Measurements from ENCODE around the gene TSHR. TPM values are rescaled to one million over a fixed set of nuclear protein-coding genes. Genes with fewer than 3 reads are reported as not detected.
"Not testable (repeated sequence)": the region's sequence is repeated elsewhere in the genome, so short reads cannot be mapped to it uniquely, and the experiment has no call there.

The TSHR gene
- total RNA-seq, 2 experiments from 2014 or later: 0.82 to 1.0 TPM

GRCh38 chr14:81110186-81110585, 154.8 kb downstream of the TSHR start:
- Mint-ChIP-seq H3K27me3 (peaks cover 2% of the 10 kb centered on the region), H3K4me1 (no peaks in the 10 kb centered on the region), H3K27ac (no peak overlapping the region), H3K36me3 (ENCODE audit: low read depth) (no peaks in the 10 kb centered on the region), H3K9me3 (no peaks in the 10 kb centered on the region), H3K4me3 (no peak overlapping the region)
- POLR2A ChIA-PET: no interaction called here
- DNase-seq: no peak
- CTCF ChIA-PET: no interaction called here

GRCh38 chr14:81113176-81113575, 157.8 kb downstream of the TSHR start:
- DNase-seq: no peak
- H3K27ac Mint-ChIP-seq: no peak overlapping the region
- H3K4me3 Mint-ChIP-seq: no peak overlapping the region
- H3K9me3 Mint-ChIP-seq: no peaks in the 10 kb centered on the region
- H3K4me1 Mint-ChIP-seq: no peaks in the 10 kb centered on the region
- no peaks in the 10 kb centered on the region for H3K36me3 Mint-ChIP-seq (ENCODE audit: low read depth)
- ChIA-PET CTCF (no interaction called here), POLR2A (no interaction called here)
- H3K27me3 Mint-ChIP-seq: peaks cover 2% of the 10 kb centered on the region

- H3K36me3 Mint-ChIP-seq (ENCODE audit: low read depth); H3K27ac Mint-ChIP-seq; H3K27me3 Mint-ChIP-seq; H3K4me1 Mint-ChIP-seq; DNase-seq; POLR2A ChIA-PET; H3K9me3 Mint-ChIP-seq; CTCF ChIA-PET; H3K4me3 Mint-ChIP-seq: not testable (repeated sequence)
Measured at GRCh38 chr14:81113945-81114820, 158.8 kb downstream of the TSHR start.

DNA sequence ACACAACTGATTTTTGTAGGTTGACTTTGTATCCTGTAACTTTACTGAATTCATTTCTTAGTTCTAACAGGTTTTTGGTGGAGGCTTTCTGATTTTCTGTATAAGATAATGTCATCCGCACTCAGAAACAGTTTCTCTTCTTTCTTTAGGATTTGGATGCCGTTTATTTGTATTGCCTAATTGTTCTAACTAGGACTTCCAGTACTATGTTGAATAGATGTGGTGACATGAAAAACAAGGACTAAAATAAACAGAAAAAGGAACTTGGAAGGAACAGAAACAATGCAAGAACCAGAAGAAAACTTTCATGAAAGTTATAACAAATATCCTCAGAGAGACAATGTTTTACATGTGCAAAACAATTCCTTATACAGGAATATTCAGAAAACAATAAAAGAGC, 165.1 kb downstream of the TSHR start:
- Mint-ChIP-seq H3K4me1 (peaks cover 7% of the 10 kb centered on the region), H3K27ac (no peak overlapping the region), H3K4me3 (no peak overlapping the region), H3K9me3 (no peaks in the 10 kb centered on the region), H3K27me3 (no peaks in the 10 kb centered on the region), H3K36me3 (ENCODE audit: low read depth) (peaks cover 2% of the 10 kb centered on the region)
- POLR2A ChIA-PET: no interaction called here
- CTCF ChIA-PET: no interaction called here
- no peak for DNase-seq

DNA sequence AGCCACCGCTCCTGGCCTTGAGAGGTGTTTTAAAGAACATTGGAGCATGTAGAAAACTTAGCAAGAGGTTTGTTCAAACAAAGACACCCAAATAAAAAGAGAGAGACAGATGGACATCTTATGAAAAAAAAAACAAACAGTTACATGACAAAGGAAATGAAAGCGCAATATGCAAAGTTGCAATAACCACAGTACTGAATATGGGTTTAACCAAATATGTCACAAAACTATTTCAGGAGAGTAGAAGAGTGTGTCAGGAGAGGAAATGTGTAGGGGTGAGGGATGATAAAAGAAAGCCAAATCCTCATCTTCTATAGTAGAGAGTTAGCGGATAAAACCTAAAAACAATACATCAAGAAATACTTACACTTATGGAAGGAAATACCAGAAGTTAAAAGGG, 166.9 kb downstream of the TSHR start:
- ChIA-PET CTCF (no interaction called here), POLR2A (no interaction called here)
- H3K9me3 Mint-ChIP-seq: no peaks in the 10 kb centered on the region
- H3K27me3 Mint-ChIP-seq: peaks cover 1% of the 10 kb centered on the region
- no peak for DNase-seq
- no peak overlapping the region for H3K27ac Mint-ChIP-seq
- peaks cover 7% of the 10 kb centered on the region for H3K4me1 Mint-ChIP-seq
- peaks cover 2% of the 10 kb centered on the region for H3K36me3 Mint-ChIP-seq (ENCODE audit: low read depth)
- H3K4me3 Mint-ChIP-seq: no peak overlapping the region

GRCh38 chr14:81123811-81124210, 168.4 kb downstream of the TSHR start:
- Mint-ChIP-seq H3K4me3 (no peak overlapping the region), H3K4me1 (peaks cover 7% of the 10 kb centered on the region), H3K36me3 (ENCODE audit: low read depth) (peaks cover 2% of the 10 kb centered on the region), H3K9me3 (no peaks in the 10 kb centered on the region), H3K27me3 (peaks cover 1% of the 10 kb centered on the region), H3K27ac (no peak overlapping the region)
- ChIA-PET CTCF (no interaction called here), POLR2A (no interaction called here)
- no peak for DNase-seq

DNA sequence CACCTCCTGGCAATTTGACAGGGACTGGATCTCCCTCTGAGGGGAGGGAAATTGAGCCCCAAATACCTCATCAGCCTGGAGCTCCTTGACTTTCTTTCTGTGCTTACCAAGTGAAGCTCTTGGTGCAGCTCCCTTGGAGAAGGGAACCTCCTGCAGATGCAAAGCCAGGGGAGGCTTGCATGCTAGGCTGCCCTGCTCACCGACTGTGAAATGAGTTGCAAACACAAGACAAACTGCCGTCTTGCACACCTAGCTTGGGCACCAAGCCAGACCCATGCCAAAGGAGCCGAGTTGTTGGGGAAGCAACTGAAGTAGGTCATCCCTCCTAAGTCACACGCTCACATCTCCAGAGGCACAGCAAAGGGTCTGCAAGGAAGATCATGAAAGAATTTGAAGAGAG, 170.1 kb downstream of the TSHR start:
- H3K27me3 Mint-ChIP-seq: peaks cover 1% of the 10 kb centered on the region
- no peak overlapping the region for H3K27ac Mint-ChIP-seq
- DNase-seq: no peak
- peaks cover 7% of the 10 kb centered on the region for H3K4me1 Mint-ChIP-seq
- H3K9me3 Mint-ChIP-seq: no peaks in the 10 kb centered on the region
- peaks cover 2% of the 10 kb centered on the region for H3K36me3 Mint-ChIP-seq (ENCODE audit: low read depth)
- H3K4me3 Mint-ChIP-seq: no peak overlapping the region
- ChIA-PET CTCF (no interaction called here), POLR2A (no interaction called here)

- DNase-seq: no peak
Measured at GRCh38 chr14:81127785-81128184, 172.4 kb downstream of the TSHR start.

DNA sequence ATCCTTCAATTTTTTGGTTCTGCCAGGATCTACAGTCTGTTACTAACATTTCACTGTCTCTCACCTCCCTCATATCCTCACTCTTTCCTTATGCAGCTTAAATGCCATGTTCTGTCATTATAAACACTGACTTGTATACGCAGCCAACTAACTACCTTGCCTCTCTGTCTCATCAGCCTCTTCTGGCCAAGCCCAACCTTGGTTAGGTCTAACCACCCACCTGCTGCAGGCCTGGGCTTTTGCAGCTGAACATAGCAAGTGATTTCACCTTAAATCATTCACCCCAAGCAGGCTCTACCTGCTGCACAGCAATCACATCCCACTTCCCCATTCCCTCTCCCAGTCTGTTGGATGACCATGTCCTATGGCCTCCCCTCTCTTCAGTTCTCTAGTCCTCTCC, 173.8 kb downstream of the TSHR start:
- H3K27me3 Mint-ChIP-seq: peaks cover 1% of the 10 kb centered on the region
- H3K36me3 Mint-ChIP-seq (ENCODE audit: low read depth): no peaks in the 10 kb centered on the region
- no peak overlapping the region for H3K27ac Mint-ChIP-seq
- ChIA-PET POLR2A (no interaction called here), CTCF (no interaction called here)
- H3K4me1 Mint-ChIP-seq: no peaks in the 10 kb centered on the region
- H3K9me3 Mint-ChIP-seq: no peaks in the 10 kb centered on the region
- DNase-seq: no peak
- no peak overlapping the region for H3K4me3 Mint-ChIP-seq

More at GRCh38 chr14:81127785-81128184, 172.4 kb downstream of the TSHR start:
- no peak overlapping the region for H3K27ac Mint-ChIP-seq
- H3K9me3 Mint-ChIP-seq: no peaks in the 10 kb centered on the region
- ChIA-PET CTCF (no interaction called here), POLR2A (no interaction called here)
- no peak overlapping the region for H3K4me3 Mint-ChIP-seq
- H3K4me1 Mint-ChIP-seq: no peaks in the 10 kb centered on the region
- no peaks in the 10 kb centered on the region for H3K36me3 Mint-ChIP-seq (ENCODE audit: low read depth)
- peaks cover 1% of the 10 kb centered on the region for H3K27me3 Mint-ChIP-seq

GRCh38 chr14:81132468-81132867, 177.0 kb downstream of the TSHR start:
- Mint-ChIP-seq H3K27ac (no peak overlapping the region), H3K4me1 (no peaks in the 10 kb centered on the region), H3K27me3 (no peaks in the 10 kb centered on the region), H3K9me3 (no peaks in the 10 kb centered on the region), H3K4me3 (no peak overlapping the region), H3K36me3 (ENCODE audit: low read depth) (no peaks in the 10 kb centered on the region)
- POLR2A ChIA-PET: interaction anchor here (0.6 kb wide), 2 partner anchors 26 to 91 kb away, joined by 3 to 6 read pairs; no protein-coding TSS in a partner anchor
- CTCF ChIA-PET: no interaction called here
- no peak for DNase-seq

GRCh38 chr14:81133400-81133799, 178.0 kb downstream of the TSHR start:
- ChIA-PET POLR2A (no interaction called here), CTCF (no interaction called here)
- no peaks in the 10 kb centered on the region for H3K27me3 Mint-ChIP-seq
- no peak overlapping the region for H3K4me3 Mint-ChIP-seq
- H3K4me1 Mint-ChIP-seq: no peaks in the 10 kb centered on the region
- no peaks in the 10 kb centered on the region for H3K9me3 Mint-ChIP-seq
- no peak for DNase-seq
- no peaks in the 10 kb centered on the region for H3K36me3 Mint-ChIP-seq (ENCODE audit: low read depth)
- no peak overlapping the region for H3K27ac Mint-ChIP-seq

DNA sequence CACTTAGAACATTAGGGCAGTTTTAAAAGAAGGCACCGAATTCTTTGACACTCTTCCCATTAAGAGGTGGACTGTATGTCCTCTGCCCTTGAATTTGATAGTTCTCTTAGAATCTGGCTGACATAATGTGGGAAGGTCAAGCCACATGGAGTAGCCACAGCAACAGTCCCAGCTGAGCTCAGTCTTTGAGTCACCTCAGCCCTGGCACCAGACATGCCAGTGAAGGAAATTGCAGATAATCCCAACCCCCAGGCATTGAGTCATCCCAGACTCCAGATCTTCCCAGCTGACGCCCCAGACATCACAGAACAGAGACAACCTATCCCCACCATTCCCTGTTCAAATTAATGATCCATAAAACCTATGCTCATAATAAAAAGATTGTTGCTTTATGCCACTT, 181.9 kb downstream of the TSHR start:
- Mint-ChIP-seq H3K27ac (no peak overlapping the region), H3K9me3 (no peaks in the 10 kb centered on the region), H3K4me1 (no peaks in the 10 kb centered on the region), H3K27me3 (no peaks in the 10 kb centered on the region), H3K4me3 (no peak overlapping the region), H3K36me3 (ENCODE audit: low read depth) (no peaks in the 10 kb centered on the region)
- no peak for DNase-seq
- ChIA-PET POLR2A (no interaction called here), CTCF (no interaction called here)

DNA sequence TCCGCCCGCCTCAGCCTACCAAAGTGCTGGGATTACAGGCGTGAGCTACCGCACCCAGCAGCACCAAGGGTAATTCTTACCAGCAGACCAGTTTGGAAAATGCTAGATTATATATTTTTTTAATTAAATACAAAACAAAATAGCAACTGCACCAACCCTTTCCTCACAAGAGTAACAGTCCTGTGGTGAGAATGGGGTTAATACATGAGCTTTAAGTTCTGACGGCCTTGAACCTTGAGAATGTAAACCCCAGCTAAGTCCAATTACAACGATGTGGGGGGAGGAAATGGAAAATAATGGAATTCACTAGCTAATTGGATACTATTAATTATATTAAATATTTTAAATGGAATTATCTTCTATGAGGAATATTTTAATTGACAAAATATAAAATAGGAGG, 183.0 kb downstream of the TSHR start:
- CTCF ChIA-PET: no interaction called here
- H3K27me3 Mint-ChIP-seq: no peaks in the 10 kb centered on the region
- DNase-seq: no peak
- no peak overlapping the region for H3K4me3 Mint-ChIP-seq
- H3K9me3 Mint-ChIP-seq: no peaks in the 10 kb centered on the region
- POLR2A ChIA-PET: no interaction called here
- H3K4me1 Mint-ChIP-seq: no peaks in the 10 kb centered on the region
- no peaks in the 10 kb centered on the region for H3K36me3 Mint-ChIP-seq (ENCODE audit: low read depth)
- H3K27ac Mint-ChIP-seq: no peak overlapping the region

- no peak overlapping the region for H3K27ac Mint-ChIP-seq
- no peak for DNase-seq
- no peaks in the 10 kb centered on the region for H3K9me3 Mint-ChIP-seq
- ChIA-PET CTCF (no interaction called here), POLR2A (no interaction called here)
- no peaks in the 10 kb centered on the region for H3K36me3 Mint-ChIP-seq (ENCODE audit: low read depth)
- H3K4me3 Mint-ChIP-seq: no peak overlapping the region
- no peaks in the 10 kb centered on the region for H3K27me3 Mint-ChIP-seq
- peaks cover under 1% of the 10 kb centered on the region for H3K4me1 Mint-ChIP-seq
Measured at GRCh38 chr14:81141426-81141825, 186.0 kb downstream of the TSHR start.

Measured in activated CD4-positive, alpha-beta T cell treated with anti-CD3 and anti-CD28 coated beads, Interleukin-2, amount 10 ng/mL, durations not matched to agents 7 days and 5 days (primary cell).